GM19397 (cell line): ENCODE measurements around the gene TBC1D16.
"Not testable (repeated sequence)": the region's sequence is repeated elsewhere in the genome, so short reads cannot be mapped to it uniquely, and the experiment has no call there.

Source experiments
- ATAC-seq: cut with Tn5 transposase; IDR thresholded peaks from one replicate; pipeline ENCODE4 v1.9.1; 2021; ENCODE audit warnings: mild to moderate bottlenecking, moderate library complexity; ENCODE audit not compliant: unreplicated experiment

TBC1D16 gene

GRCh38 chr17:80006339-80006720 is 29.3 kb downstream of the TBC1D16 start:
- no peak for ATAC-seq

- ATAC-seq, result no peak
Measured at GRCh38 chr17:80005360-80006338, 30.0 kb downstream of the TBC1D16 start.

GRCh38 chr17:80003969-80004368 is 31.7 kb downstream of the TBC1D16 start:
- no peak for ATAC-seq

- ATAC-seq, result no peak
Measured at GRCh38 chr17:80002690-80003490, 32.8 kb downstream of the TBC1D16 start.

GRCh38 chr17:80002070-80002641 is 33.5 kb downstream of the TBC1D16 start:
- ATAC-seq, result no peak

- no peak for ATAC-seq
Measured at GRCh38 chr17:80000981-80001775, 34.5 kb downstream of the TBC1D16 start.

- no peak for ATAC-seq
Measured at GRCh38 chr17:80000136-80000535, 35.5 kb downstream of the TBC1D16 start.

GRCh38 chr17:79997011-79997660 is 38.5 kb downstream of the TBC1D16 start:
- ATAC-seq, result no peak

GRCh38 chr17:79996291-79996690 is 39.4 kb downstream of the TBC1D16 start:
- no peak for ATAC-seq

GRCh38 chr17:79995696-79996095 is 40.0 kb downstream of the TBC1D16 start:
- ATAC-seq, result no peak

GRCh38 chr17:79994602-79995001 is 41.1 kb downstream of the TBC1D16 start:
- no peak for ATAC-seq

- ATAC-seq, result not testable (repeated sequence)
Measured at GRCh38 chr17:79994228-79994569, 41.5 kb downstream of the TBC1D16 start.

- no peak for ATAC-seq
Measured at GRCh38 chr17:79993390-79994227, 42.1 kb downstream of the TBC1D16 start.

- no peak for ATAC-seq
Measured at GRCh38 chr17:79992649-79993389, 42.9 kb downstream of the TBC1D16 start.

- ATAC-seq, result no peak
Measured at GRCh38 chr17:79991924-79992648, 43.6 kb downstream of the TBC1D16 start.

- no peak for ATAC-seq
Measured at GRCh38 chr17:79991140-79991923, 44.3 kb downstream of the TBC1D16 start.

- no peak for ATAC-seq
Measured at GRCh38 chr17:79990704-79991103, 45.0 kb downstream of the TBC1D16 start.
